ENCODE measurements around the gene GRAMD1B. TPM values are rescaled to one million over a fixed set of nuclear protein-coding genes. Genes with fewer than 3 reads are reported as not detected.

GRAMD1B gene
- total and polyA plus RNA-seq, 4 donors: 0.79 to 5.4 (median 4.6) TPM

DNA sequence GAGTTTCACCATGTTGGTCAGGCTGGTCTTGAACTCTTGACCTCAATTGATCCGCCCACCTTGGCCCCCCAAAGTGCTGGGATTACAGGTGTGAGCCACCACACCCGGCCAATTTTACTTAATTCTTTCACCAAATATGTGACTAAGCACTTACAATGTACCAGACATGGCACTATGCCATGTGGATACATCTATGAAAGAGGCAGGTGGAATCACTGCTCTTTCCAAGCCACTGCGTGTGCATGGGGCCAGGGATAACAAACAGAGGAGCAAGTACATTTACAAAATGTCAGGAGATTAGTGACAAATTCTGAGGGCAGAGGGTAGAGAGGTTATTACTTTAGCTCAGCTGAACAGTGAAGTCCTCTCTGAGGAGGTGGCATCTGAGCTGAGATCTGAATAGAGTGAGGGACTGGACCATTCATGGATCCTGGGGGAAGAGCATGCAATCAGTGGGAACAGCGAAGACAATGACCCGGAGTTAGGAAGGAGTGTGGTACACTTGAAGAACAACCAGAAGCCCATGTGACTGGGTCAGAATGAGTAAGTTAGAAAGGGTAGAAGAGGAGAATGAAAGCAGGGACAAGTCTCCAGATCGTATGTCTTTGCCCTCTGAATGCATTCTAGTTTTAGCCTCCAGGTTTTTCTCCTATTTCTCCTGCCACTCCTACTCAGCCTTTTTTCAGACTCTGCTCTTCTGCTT, 38.3 kb upstream of the GRAMD1B start:
- no peak for DNase-seq
- no peak for ATAC-seq (ENCODE audit: low FRiP score)
- 80 to 81% methylated on average over 6 of the region's 6 CpGs for WGBS, 2 donors

DNA sequence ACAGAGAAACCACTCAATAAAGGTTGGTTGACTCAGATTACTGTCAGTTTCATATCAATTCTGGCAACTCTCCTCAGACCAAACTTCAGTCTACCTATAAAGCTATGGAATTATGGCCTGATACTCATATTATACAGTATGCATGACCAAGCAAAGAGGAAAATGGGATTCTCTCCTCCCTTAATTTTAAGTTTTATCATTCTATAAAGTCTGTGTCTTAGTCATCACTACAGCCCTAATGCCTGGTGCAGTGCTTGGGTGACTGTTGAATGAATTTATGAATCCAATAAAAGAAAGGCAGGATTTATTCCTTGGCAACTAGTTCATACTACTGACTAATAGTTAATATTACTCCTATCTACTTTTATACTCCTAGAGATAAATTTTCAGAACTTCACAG, 37.6 kb upstream of the GRAMD1B start:
- H3K4me1 ChIP-seq (ENCODE audit: control insufficient read depth in 1 of 2, insufficient read depth in 2 of 2, low read length in 2 of 2): no peaks in the 10 kb centered on the region

More for the DNA sequence above, 38.3 kb upstream of the GRAMD1B start:
- no peak overlapping the region for H3K4me3 ChIP-seq (ENCODE audit: low read length in 2 of 2)
- H3K27me3 ChIP-seq (ENCODE audit: control insufficient read depth in 1 of 2, insufficient read depth in 2 of 2, low read length in 1 of 2): peaks cover 0 to 2% of the 10 kb centered on the region in 2 donors
- H3K36me3 ChIP-seq (ENCODE audit: control insufficient read depth in 1 of 2, insufficient read depth in 2 of 2, low read length in 1 of 2): no peaks in the 10 kb centered on the region
- H3K27ac ChIP-seq (ENCODE audit: low read depth in 1 of 2, low read length in 2 of 2): no peak overlapping the region
- intact Hi-C loops (cut with DNase I): no loop called here
- no peaks in the 10 kb centered on the region for H3K9me3 ChIP-seq (ENCODE audit: control insufficient read depth, low read length)
- no peaks in the 10 kb centered on the region for H3K4me1 ChIP-seq (ENCODE audit: control insufficient read depth in 1 of 2, insufficient read depth in 2 of 2, low read length in 2 of 2)

DNA sequence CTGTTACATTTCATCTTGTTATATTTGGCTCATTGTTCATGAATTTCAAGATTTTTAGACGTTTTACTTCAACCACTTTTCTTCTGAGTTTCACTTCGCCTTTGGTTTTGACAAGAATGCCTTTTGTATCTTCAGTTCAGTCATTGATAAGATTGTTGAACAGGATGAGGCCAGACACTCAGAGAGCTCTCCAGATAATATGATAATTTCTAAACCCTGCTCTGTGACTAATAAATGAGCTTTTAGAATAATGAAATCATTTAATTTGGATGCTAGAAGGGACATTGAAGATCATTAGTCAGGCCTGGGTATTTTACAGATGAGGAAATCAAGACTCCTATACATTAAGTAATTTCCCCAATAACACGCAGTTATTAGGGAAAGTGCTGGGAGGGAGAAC, 37.2 kb upstream of the GRAMD1B start:
- no peaks in the 10 kb centered on the region for H3K36me3 ChIP-seq (ENCODE audit: control insufficient read depth in 1 of 2, insufficient read depth in 2 of 2, low read length in 1 of 2)
- no peak overlapping the region for H3K27ac ChIP-seq (ENCODE audit: low read depth in 1 of 2, low read length in 2 of 2)
- ATAC-seq (ENCODE audit: low FRiP score) (no peak), DNase-seq (no peak)
- intact Hi-C loops (cut with DNase I): no loop called here
- H3K4me3 ChIP-seq (ENCODE audit: low read length in 2 of 2): no peak overlapping the region
- no peaks in the 10 kb centered on the region for H3K9me3 ChIP-seq (ENCODE audit: control insufficient read depth, low read length)
- H3K27me3 ChIP-seq (ENCODE audit: control insufficient read depth in 1 of 2, insufficient read depth in 2 of 2, low read length in 1 of 2): peaks cover 0 to 2% of the 10 kb centered on the region in 2 donors
- WGBS, 2 donors: 33 to 37% methylated on average over 3 of the region's 3 CpGs
- H3K4me1 ChIP-seq (ENCODE audit: control insufficient read depth in 1 of 2, insufficient read depth in 2 of 2, low read length in 2 of 2): no peaks in the 10 kb centered on the region

More for the DNA sequence above, 37.6 kb upstream of the GRAMD1B start:
- DNase-seq (no peak), ATAC-seq (ENCODE audit: low FRiP score) (no peak)
- Histone ChIP-seq H3K27ac (ENCODE audit: low read depth in 1 of 2, low read length in 2 of 2) (no peak overlapping the region), H3K9me3 (ENCODE audit: control insufficient read depth, low read length) (no peaks in the 10 kb centered on the region), H3K36me3 (ENCODE audit: control insufficient read depth in 1 of 2, insufficient read depth in 2 of 2, low read length in 1 of 2) (no peaks in the 10 kb centered on the region), H3K4me3 (ENCODE audit: low read length in 2 of 2) (no peak overlapping the region), H3K27me3 (ENCODE audit: control insufficient read depth in 1 of 2, insufficient read depth in 2 of 2, low read length in 1 of 2) (peaks cover 0 to 2% of the 10 kb centered on the region in 2 donors)
- intact Hi-C loops (cut with DNase I): no loop called here

DNA sequence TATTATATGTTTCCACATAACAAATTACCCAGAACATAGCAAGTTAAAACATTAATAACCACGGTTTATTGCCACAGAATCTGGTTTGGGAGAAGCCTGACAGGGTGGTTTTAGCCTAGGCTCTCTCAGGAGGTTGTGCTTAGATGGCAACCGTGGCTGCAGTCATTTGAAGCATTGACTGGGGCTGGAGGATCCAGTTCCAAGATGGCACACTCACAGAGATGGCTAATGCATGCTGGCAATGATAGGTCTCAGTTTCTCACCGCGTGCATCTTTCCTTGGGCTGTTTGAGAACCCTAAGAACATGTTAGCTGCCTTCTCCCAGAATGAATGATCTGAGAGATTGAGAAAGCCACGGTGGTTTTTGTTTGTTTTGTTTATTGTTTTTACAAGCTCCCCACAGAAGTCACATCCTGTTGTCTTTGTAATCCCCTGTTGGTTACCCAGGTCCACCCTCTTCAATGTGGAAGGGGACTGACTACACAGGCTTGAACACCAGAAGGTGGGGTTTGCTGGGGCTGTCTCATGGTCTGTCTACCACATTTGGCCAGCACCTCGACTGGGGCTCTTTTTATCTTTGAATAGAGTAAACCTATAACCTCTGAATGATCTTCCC, 36.6 kb upstream of the GRAMD1B start:
- H3K36me3 ChIP-seq (ENCODE audit: control insufficient read depth in 1 of 2, insufficient read depth in 2 of 2, low read length in 1 of 2): no peaks in the 10 kb centered on the region
- H3K27me3 ChIP-seq (ENCODE audit: control insufficient read depth in 1 of 2, insufficient read depth in 2 of 2, low read length in 1 of 2): peaks cover 0 to 2% of the 10 kb centered on the region in 2 donors
- H3K4me3 ChIP-seq (ENCODE audit: low read length in 2 of 2): no peak overlapping the region
- DNase-seq: no peak
- H3K9me3 ChIP-seq (ENCODE audit: control insufficient read depth, low read length): no peaks in the 10 kb centered on the region
- no peak for ATAC-seq (ENCODE audit: low FRiP score)
- no peaks in the 10 kb centered on the region for H3K4me1 ChIP-seq (ENCODE audit: control insufficient read depth in 1 of 2, insufficient read depth in 2 of 2, low read length in 2 of 2)
- no peak overlapping the region for H3K27ac ChIP-seq (ENCODE audit: low read depth in 1 of 2, low read length in 2 of 2)
- 60 to 62% methylated on average over 6 of the region's 6 CpGs for WGBS, 2 donors
- intact Hi-C loops (cut with DNase I): no loop called here

DNA sequence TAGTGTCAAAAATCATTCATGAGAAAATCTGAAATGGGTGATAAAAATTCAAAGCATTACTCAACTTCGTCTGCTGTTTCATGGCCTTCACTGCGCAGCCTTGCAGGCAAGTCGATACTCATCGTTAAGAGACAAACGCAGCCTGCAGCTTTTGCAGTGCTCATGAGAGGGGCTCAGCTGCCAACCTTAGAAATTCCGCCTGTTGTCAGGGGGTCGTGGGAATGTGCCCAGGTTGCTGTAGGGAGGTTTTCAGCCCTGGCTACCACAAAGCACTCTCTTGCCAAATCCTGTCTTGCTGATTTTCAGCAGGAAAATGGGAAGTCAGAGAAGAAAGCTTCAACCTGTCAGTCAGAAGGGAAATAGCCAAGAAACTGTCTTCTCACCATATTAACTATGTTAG, 25.4 kb upstream of the GRAMD1B start:
- ATAC-seq (ENCODE audit: low FRiP score): no peak
- Histone ChIP-seq H3K9me3 (ENCODE audit: control insufficient read depth, low read length) (no peaks in the 10 kb centered on the region), H3K4me1 (ENCODE audit: control insufficient read depth in 1 of 2, insufficient read depth in 2 of 2, low read length in 2 of 2) (no peaks in the 10 kb centered on the region), H3K4me3 (ENCODE audit: low read length in 2 of 2) (no peak overlapping the region), H3K36me3 (ENCODE audit: control insufficient read depth in 1 of 2, insufficient read depth in 2 of 2, low read length in 1 of 2) (no peaks in the 10 kb centered on the region), H3K27ac (ENCODE audit: low read depth in 1 of 2, low read length in 2 of 2) (no peak overlapping the region), H3K27me3 (ENCODE audit: control insufficient read depth in 1 of 2, insufficient read depth in 2 of 2, low read length in 1 of 2) (no peaks in the 10 kb centered on the region)
- DNase-seq: no peak
- intact Hi-C loops (cut with DNase I): loop anchor here in 1 of 2 donors (5.0 kb wide), 1 partner anchor 73 kb away; no protein-coding TSS in a partner anchor
- WGBS, 2 donors: 40 to 53% methylated on average over 7 of the region's 7 CpGs

DNA sequence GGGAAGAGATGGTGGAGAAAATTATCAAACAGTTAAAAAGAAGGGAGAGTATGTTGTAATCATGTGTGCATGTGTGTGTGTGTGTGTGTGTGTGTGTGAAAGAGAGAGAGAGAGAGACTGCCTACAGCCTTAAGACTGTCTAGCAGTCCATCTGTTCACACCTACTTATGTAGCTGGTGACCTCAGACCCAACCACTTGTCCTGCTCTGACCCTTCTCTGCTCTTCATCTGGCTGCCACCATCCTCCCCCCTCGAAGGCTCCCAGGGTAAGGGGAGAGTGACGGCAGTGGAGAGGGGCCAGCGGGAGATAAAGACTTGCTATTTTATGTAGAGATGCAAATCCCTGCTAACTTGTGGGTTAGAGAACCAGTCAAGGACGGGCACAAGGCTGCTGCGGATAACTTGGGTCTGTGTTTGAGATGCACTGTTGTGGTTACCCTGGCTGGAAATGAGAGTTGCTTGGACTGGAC, 24.9 kb upstream of the GRAMD1B start:
- ATAC-seq (ENCODE audit: low FRiP score): no peak
- Histone ChIP-seq H3K4me3 (ENCODE audit: low read length in 2 of 2) (no peak overlapping the region), H3K27ac (ENCODE audit: low read depth in 1 of 2, low read length in 2 of 2) (no peak overlapping the region), H3K36me3 (ENCODE audit: control insufficient read depth in 1 of 2, insufficient read depth in 2 of 2, low read length in 1 of 2) (no peaks in the 10 kb centered on the region), H3K27me3 (ENCODE audit: control insufficient read depth in 1 of 2, insufficient read depth in 2 of 2, low read length in 1 of 2) (no peaks in the 10 kb centered on the region), H3K9me3 (ENCODE audit: control insufficient read depth, low read length) (no peaks in the 10 kb centered on the region), H3K4me1 (ENCODE audit: control insufficient read depth in 1 of 2, insufficient read depth in 2 of 2, low read length in 2 of 2) (no peaks in the 10 kb centered on the region)
- intact Hi-C loops (cut with DNase I): loop anchor here in 1 of 2 donors (5.0 kb wide), 1 partner anchor 72 kb away; no protein-coding TSS in a partner anchor
- WGBS, 2 donors: 24 to 34% methylated on average over 5 of the region's 5 CpGs
- no peak for DNase-seq

DNA sequence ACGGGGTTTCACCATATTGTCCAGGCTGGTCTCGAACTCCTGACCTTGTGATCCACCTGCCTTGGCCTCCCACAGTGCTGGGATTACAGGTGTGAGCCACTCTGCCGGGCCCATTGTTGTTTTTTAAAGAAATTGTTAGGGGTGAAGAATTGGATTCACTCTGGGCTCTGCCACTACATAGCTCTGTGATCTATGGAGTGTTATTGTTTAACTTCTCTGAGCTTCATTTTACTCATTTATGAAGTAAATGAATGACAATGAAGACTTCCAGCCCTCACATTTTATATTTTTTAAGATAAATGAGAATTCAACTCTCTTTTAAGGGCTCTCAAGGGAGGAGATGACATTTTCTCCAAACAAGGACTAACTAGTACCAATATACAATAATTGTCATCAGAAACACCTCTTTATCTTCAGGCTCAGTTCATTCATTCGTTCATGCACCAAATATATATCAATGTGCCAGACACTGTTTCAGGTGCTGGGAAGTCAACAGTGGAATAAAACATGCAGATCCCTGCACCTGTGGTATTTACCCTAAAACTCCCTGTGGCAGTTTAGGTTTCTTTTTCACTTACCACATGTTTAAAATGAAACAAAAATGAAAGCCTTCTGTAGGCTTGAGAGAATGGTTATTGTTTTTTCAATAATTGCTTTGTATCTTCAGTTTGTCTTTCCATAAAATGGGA, 23.5 kb upstream of the GRAMD1B start:
- H3K4me3 ChIP-seq (ENCODE audit: low read length in 2 of 2): no peak overlapping the region
- no peak overlapping the region for H3K27ac ChIP-seq (ENCODE audit: low read depth in 1 of 2, low read length in 2 of 2)
- no peaks in the 10 kb centered on the region for H3K36me3 ChIP-seq (ENCODE audit: control insufficient read depth in 1 of 2, insufficient read depth in 2 of 2, low read length in 1 of 2)
- WGBS, 2 donors: 59 to 65% methylated on average over 4 of the region's 4 CpGs
- H3K27me3 ChIP-seq (ENCODE audit: control insufficient read depth in 1 of 2, insufficient read depth in 2 of 2, low read length in 1 of 2): no peaks in the 10 kb centered on the region
- no peaks in the 10 kb centered on the region for H3K9me3 ChIP-seq (ENCODE audit: control insufficient read depth, low read length)
- no peaks in the 10 kb centered on the region for H3K4me1 ChIP-seq (ENCODE audit: control insufficient read depth in 1 of 2, insufficient read depth in 2 of 2, low read length in 2 of 2)
- ATAC-seq (ENCODE audit: low FRiP score): no peak
- intact Hi-C loops (cut with DNase I): loop anchor here in 1 of 2 donors (5.0 kb wide), 1 partner anchor 71 kb away; no protein-coding TSS in a partner anchor
- DNase-seq: no peak

DNA sequence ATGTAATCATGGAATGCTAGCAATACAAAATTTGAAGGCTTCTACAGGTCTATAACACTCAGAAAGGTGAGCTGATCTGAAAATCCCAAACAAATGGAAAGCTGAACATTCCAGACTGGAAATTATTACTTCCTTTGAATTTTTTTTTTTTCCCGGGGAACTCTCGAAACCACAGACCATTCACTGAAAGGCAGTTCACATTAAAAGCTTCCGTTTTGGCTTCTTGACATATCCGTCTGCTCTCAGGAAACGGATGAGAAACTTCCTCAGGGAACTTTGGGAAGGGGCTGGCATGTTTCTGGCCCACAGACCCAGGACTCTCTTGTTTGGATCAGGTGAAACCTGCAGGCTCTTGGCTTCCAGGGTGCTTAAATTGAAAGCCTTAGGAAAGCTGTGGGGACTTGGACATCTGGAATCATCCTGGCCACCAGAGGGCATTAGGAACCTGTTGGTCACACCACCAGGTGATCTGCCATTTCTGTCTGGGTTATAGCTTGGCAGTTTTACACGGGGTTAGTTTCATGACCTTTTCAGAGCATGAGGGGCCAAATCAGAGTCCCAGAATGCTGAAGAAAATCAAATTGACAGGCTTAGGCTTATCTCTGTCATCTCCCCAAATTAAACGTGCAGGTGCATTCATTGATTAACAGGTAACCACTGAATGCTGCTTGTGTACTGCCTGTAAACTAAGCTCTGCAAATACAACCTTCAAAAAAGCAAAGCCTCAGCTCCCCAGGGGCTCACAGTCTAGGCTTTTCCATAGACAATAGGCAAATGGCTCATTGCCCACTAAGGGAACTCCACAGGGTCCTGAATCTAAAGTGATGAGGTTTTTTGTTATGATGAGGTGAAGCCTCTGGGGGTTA, 22.7 kb upstream of the GRAMD1B start:
- no peaks in the 10 kb centered on the region for H3K9me3 ChIP-seq (ENCODE audit: control insufficient read depth, low read length)
- no peaks in the 10 kb centered on the region for H3K4me1 ChIP-seq (ENCODE audit: control insufficient read depth in 1 of 2, insufficient read depth in 2 of 2, low read length in 2 of 2)
- intact Hi-C loops (cut with DNase I): loop anchor here in 1 of 2 donors (5.0 kb wide), 1 partner anchor 70 kb away; no protein-coding TSS in a partner anchor
- no peaks in the 10 kb centered on the region for H3K36me3 ChIP-seq (ENCODE audit: control insufficient read depth in 1 of 2, insufficient read depth in 2 of 2, low read length in 1 of 2)
- no peak overlapping the region for H3K27ac ChIP-seq (ENCODE audit: low read depth in 1 of 2, low read length in 2 of 2)
- H3K27me3 ChIP-seq (ENCODE audit: control insufficient read depth in 1 of 2, insufficient read depth in 2 of 2, low read length in 1 of 2): no peaks in the 10 kb centered on the region
- peak in 1 of 2 donors; percentile 73 for DNase-seq
- no peak overlapping the region for H3K4me3 ChIP-seq (ENCODE audit: low read length in 2 of 2)
- no peak for ATAC-seq (ENCODE audit: low FRiP score)
- 2 to 3% methylated on average over 7 of the region's 7 CpGs for WGBS, 2 donors

All from aorta (tissue), 5 donors.